ENCODE data around the gene INCA1. TPM values are rescaled to one million over a fixed set of nuclear protein-coding genes. Genes with fewer than 3 reads are reported as not detected.

INCA1 gene
- total and polyA plus RNA-seq, 2 donors (not counting 3 experiments of a cell fraction or from before 2014, with no cell fraction given), result 0.71 to 1.0 TPM

- H3K9ac ChIP-seq (replicated peaks; ENCODE audit: extremely low read depth, insufficient read depth, low read length), result peak overlapping the region; percentile 20
- H4K20me1 ChIP-seq (replicated peaks; ENCODE audit: control insufficient read depth, extremely low read depth, insufficient read depth, low read length), result no peaks in the 10 kb centered on the region
- peak; percentile 90 for FAIRE-seq
- intact Hi-C loops (cut with micrococcal nuclease) (no loop called here), dilution Hi-C loops (cut with MboI; ENCODE audit: extremely low pct_ligation_motif_present, low sequenced_read_pairs) (no loop called here)
- no TSS peak for BruUV-seq (replicated peaks)
- H3K79me2 ChIP-seq (ENCODE audit: control insufficient read depth, insufficient read depth, low read length), result no peaks in the 10 kb centered on the region
- ChIA-PET POLR2A (interaction anchor here (0.8 to 1.0 kb wide), 3 partner anchors 9 to 14 kb away, joined by 3 to 4 read pairs (median 4); partner anchors contain the start of genes RNF167, SLC25A11 and SPAG7), CTCF (interaction anchor here (1.0 to 1.5 kb wide), 4 partner anchors 11 to 45 kb away, joined by 3 to 11 read pairs (median 4); partner anchors contain the start of genes RNF167, SLC25A11 and SPAG7)
- no peaks in the 10 kb centered on the region for H3K27me3 ChIP-seq (ENCODE audit: control insufficient read depth in 2 of 2, insufficient read depth in 2 of 2, low read length in 2 of 2)
- peak overlapping the region; percentile 13 for H3K4me2 ChIP-seq (ENCODE audit: insufficient read depth, low read length)
- H2AFZ ChIP-seq (ENCODE audit: low read depth, low read length), result peak overlapping the region; percentile 44
- no peaks in the 10 kb centered on the region for H3K9me3 ChIP-seq (replicated peaks; ENCODE audit: control insufficient read depth, insufficient read depth, low read length)
- H3K4me1 ChIP-seq (ENCODE audit: control insufficient read depth, extremely low read depth, insufficient read depth, low read length), result peaks cover 24% of the 10 kb centered on the region
- no peaks in the 10 kb centered on the region for H3K9me1 ChIP-seq (replicated peaks; ENCODE audit: control insufficient read depth, extremely low read depth, insufficient read depth, low read length)
- TF ChIP-seq POLR2AphosphoS5 (IDR thresholded peaks at IDR 0.05; ENCODE audit: insufficient read depth, low read depth, low read length) (peak; percentile 16), EZH2 (IDR thresholded peaks at IDR 0.05; ENCODE audit: borderline replicate concordance, low read depth, low read length, severe bottlenecking) (no peak)
- peak overlapping the region; percentile 27 for H3K27ac ChIP-seq (ENCODE audit: insufficient read depth, low read depth, low read length)
- peak; percentile 37 for DNase-seq (ENCODE audit: low read depth, low spot score)
- H3K4me3 ChIP-seq (replicated peaks in 1 of 3; ENCODE audit: insufficient read depth in 1 of 3, low read depth in 1 of 3, low read length in 3 of 3), result no peak overlapping the region
- H3K36me3 ChIP-seq (ENCODE audit: control insufficient read depth in 2 of 2, extremely low read depth in 1 of 2, insufficient read depth in 2 of 2, low read length in 2 of 2), result no peaks in the 10 kb centered on the region
These were observed 43.8 kb downstream of the INCA1 start for GRCh38 chr17:4953451-4953961.

GRCh38 chr17:4951486-4951885 is 45.8 kb downstream of the INCA1 start:
- FAIRE-seq (no peak), DNase-seq (ENCODE audit: low read depth, low spot score) (no peak)
- no peak overlapping the region for H2AFZ ChIP-seq (ENCODE audit: low read depth, low read length)
- no peaks in the 10 kb centered on the region for H3K9me1 ChIP-seq (replicated peaks; ENCODE audit: control insufficient read depth, extremely low read depth, insufficient read depth, low read length)
- H3K4me1 ChIP-seq (ENCODE audit: control insufficient read depth, extremely low read depth, insufficient read depth, low read length), result peaks cover 27% of the 10 kb centered on the region
- peaks cover 19% of the 10 kb centered on the region for H3K79me2 ChIP-seq (ENCODE audit: control insufficient read depth, insufficient read depth, low read length)
- H3K9me3 ChIP-seq (replicated peaks; ENCODE audit: control insufficient read depth, insufficient read depth, low read length), result no peaks in the 10 kb centered on the region
- H3K27ac ChIP-seq (ENCODE audit: insufficient read depth, low read depth, low read length), result no peak overlapping the region
- intact Hi-C loops (cut with micrococcal nuclease) (no loop called here), dilution Hi-C loops (cut with MboI; ENCODE audit: extremely low pct_ligation_motif_present, low sequenced_read_pairs) (no loop called here)
- TF ChIP-seq FOS (IDR thresholded peaks at IDR 0.05; ENCODE audit: borderline replicate concordance, insufficient read depth, low read length) (no peak), CTCF (IDR thresholded peaks at IDR 0.05; ENCODE audit: extremely low read depth in 1 of 2, insufficient read depth in 1 of 2, low read depth in 1 of 2, low read length in 2 of 2) (no peak), POLR2A (IDR thresholded peaks at IDR 0.05; ENCODE audit: low read depth, low read length) (no peak), MAX (IDR thresholded peaks at IDR 0.05; ENCODE audit: insufficient read depth, insufficient read length) (no peak), EZH2 (IDR thresholded peaks at IDR 0.05; ENCODE audit: borderline replicate concordance, low read depth, low read length, severe bottlenecking) (no peak), JUN (IDR thresholded peaks at IDR 0.05; ENCODE audit: borderline replicate concordance, insufficient read depth, insufficient read length, low read depth) (no peak), MYC (IDR thresholded peaks at IDR 0.05; ENCODE audit: low read depth, low read length) (no peak)
- no peak overlapping the region for H3K4me2 ChIP-seq (ENCODE audit: insufficient read depth, low read length)
- peaks cover 0 to 3% of the 10 kb centered on the region in 2 experiments for H3K36me3 ChIP-seq (ENCODE audit: control insufficient read depth in 2 of 2, extremely low read depth in 1 of 2, insufficient read depth in 2 of 2, low read length in 2 of 2)
- ChIA-PET POLR2A (interaction anchor here (0.7 to 3.1 kb wide), 3 partner anchors 11 to 244 kb away, joined by 3 to 15 read pairs (median 4); partner anchors contain the start of genes RNF167 and SPAG7), CTCF (interaction anchor here (1.2 to 1.7 kb wide), 2 partner anchors 16 to 42 kb away, joined by 7 to 9 read pairs; partner anchors contain the start of gene SPAG7)
- H3K27me3 ChIP-seq (ENCODE audit: control insufficient read depth in 2 of 2, insufficient read depth in 2 of 2, low read length in 2 of 2), result no peaks in the 10 kb centered on the region
- no TSS peak for BruUV-seq (replicated peaks)
- H4K20me1 ChIP-seq (replicated peaks; ENCODE audit: control insufficient read depth, extremely low read depth, insufficient read depth, low read length), result no peaks in the 10 kb centered on the region
- H3K9ac ChIP-seq (replicated peaks; ENCODE audit: extremely low read depth, insufficient read depth, low read length), result no peak overlapping the region
- no peak overlapping the region for H3K4me3 ChIP-seq (replicated peaks in 1 of 3; ENCODE audit: insufficient read depth in 1 of 3, low read depth in 1 of 3, low read length in 3 of 3)
